Esophagus muscularis mucosa (tissue), 3 donors: Measurements from ENCODE around the gene TBC1D3E.
"Not testable (repeated sequence)": the region's sequence is repeated elsewhere in the genome, so short reads cannot be mapped to it uniquely, and the experiment has no call there.

Experiments
- POLR2A ChIP-seq: fragments of 450-650 bp; IDR thresholded peaks from one replicate; pipeline ENCODE4 v1.6.1; 2017; ENCODE audit warnings: antibody characterized with exemption, moderate library complexity, mild to moderate bottlenecking, low read depth
- TF ChIP-seq, protein P1 (sequence below), 3 experiments: fragments of 200-600 bp in 2 of 3; fragments of 450-650 bp in 1 of 3; sonication (generic) in 2 of 3; IDR thresholded peaks; one replicate each; pipeline ENCODE4 v1.5.1; 2017 to 2019; ENCODE audit warnings: antibody characterized with exemption in 3 of 3, mild to moderate bottlenecking in 2 of 3, moderate library complexity in 1 of 3

- TF ChIP-seq, protein P1, sequence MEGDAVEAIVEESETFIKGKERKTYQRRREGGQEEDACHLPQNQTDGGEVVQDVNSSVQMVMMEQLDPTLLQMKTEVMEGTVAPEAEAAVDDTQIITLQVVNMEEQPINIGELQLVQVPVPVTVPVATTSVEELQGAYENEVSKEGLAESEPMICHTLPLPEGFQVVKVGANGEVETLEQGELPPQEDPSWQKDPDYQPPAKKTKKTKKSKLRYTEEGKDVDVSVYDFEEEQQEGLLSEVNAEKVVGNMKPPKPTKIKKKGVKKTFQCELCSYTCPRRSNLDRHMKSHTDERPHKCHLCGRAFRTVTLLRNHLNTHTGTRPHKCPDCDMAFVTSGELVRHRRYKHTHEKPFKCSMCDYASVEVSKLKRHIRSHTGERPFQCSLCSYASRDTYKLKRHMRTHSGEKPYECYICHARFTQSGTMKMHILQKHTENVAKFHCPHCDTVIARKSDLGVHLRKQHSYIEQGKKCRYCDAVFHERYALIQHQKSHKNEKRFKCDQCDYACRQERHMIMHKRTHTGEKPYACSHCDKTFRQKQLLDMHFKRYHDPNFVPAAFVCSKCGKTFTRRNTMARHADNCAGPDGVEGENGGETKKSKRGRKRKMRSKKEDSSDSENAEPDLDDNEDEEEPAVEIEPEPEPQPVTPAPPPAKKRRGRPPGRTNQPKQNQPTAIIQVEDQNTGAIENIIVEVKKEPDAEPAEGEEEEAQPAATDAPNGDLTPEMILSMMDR (IDR thresholded peaks at IDR 0.05) = not testable (repeated sequence)
- TF ChIP-seq POLR2A = not testable (repeated sequence)
Observed at GRCh38 chr17:38094059-38094694, 33.6 kb upstream of the TBC1D3E start.
